Activated T-cell treated with anti-CD3 and anti-CD28 coated beads, Interleukin-2, amount 50 U/mL, for 72 hours (primary cell): ENCODE data around the gene FBXO22. TPM values are rescaled to one million over a fixed set of nuclear protein-coding genes. Genes with fewer than 3 reads are reported as not detected.

ENCODE experiments used
- ATAC-seq, 2 donors: fragments of 150-1000 bp; cut with Tn5 transposase; replicated peaks in 1 of 2; 2 replicates each; pipeline ENCODE4 v1.10.0; 2021; ENCODE audit warnings: moderate library complexity in 2 of 2, mild to moderate bottlenecking in 1 of 2
- DNase-seq, 2 donors: peaks; one replicate each; pipeline ENCODE4 v3.0.0; 2021 to 2022; ENCODE audit warnings: mixed read lengths in 1 of 2
- H3K27ac Mint-ChIP-seq: one replicate; pipeline ENCODE4 v1.8.0; 2022; ENCODE audit warnings: mild to moderate bottlenecking, moderate library complexity, mixed read lengths
- H3K27me3 Mint-ChIP-seq: one replicate; pipeline ENCODE4 v1.8.0; 2022; ENCODE audit warnings: low read depth, mixed read lengths
- H3K36me3 Mint-ChIP-seq, 2 donors: one replicate each; pipeline ENCODE4 v1.8.0; 2022; ENCODE audit warnings: mixed read lengths in 2 of 2, mild to moderate bottlenecking in 1 of 2; ENCODE audit not compliant: insufficient read depth in 2 of 2
- H3K4me1 Mint-ChIP-seq: one replicate; pipeline ENCODE4 v1.8.0; 2022; ENCODE audit warnings: low read depth, mixed read lengths
- H3K4me3 Mint-ChIP-seq, 2 donors: one replicate each; pipeline ENCODE4 v1.8.0; 2022; ENCODE audit warnings: mild to moderate bottlenecking in 2 of 2, mixed read lengths in 2 of 2, moderate library complexity in 2 of 2
- H3K9me3 Mint-ChIP-seq, 2 donors: one replicate each; pipeline ENCODE4 v1.8.0; 2022; ENCODE audit warnings: mixed read lengths in 2 of 2
- total RNA-seq, 2 donors: library from RNA; stranded (reverse); gene quantifications; one replicate each; pipeline ENCODE4 v1.2.3, GENCODE V29; 2022

The FBXO22 gene
- total RNA-seq, 2 donors from 2014 or later = 44.6 to 45.8 TPM

- no peaks in the 10 kb centered on the region for H3K9me3 Mint-ChIP-seq
Measured at GRCh38 chr15:75924576-75924975, 20.9 kb downstream of the FBXO22 start.

GRCh38 chr15:75925440-75925839 lies 21.8 kb downstream of the FBXO22 start:
- Mint-ChIP-seq H3K27me3 (no peaks in the 10 kb centered on the region), H3K36me3 (peaks cover 6 to 12% of the 10 kb centered on the region in 2 donors), H3K9me3 (no peaks in the 10 kb centered on the region), H3K27ac (peak overlapping the region; percentile 10), H3K4me1 (peaks cover 34% of the 10 kb centered on the region), H3K4me3 (no peak overlapping the region)
- DNase-seq = no peak
- ATAC-seq = no peak

More at GRCh38 chr15:75924576-75924975, 20.9 kb downstream of the FBXO22 start:
- H3K4me1 Mint-ChIP-seq = peaks cover 26% of the 10 kb centered on the region
- H3K36me3 Mint-ChIP-seq = peaks cover 6 to 16% of the 10 kb centered on the region in 2 donors
- H3K4me3 Mint-ChIP-seq = no peak overlapping the region
- no peak overlapping the region for H3K27ac Mint-ChIP-seq
- DNase-seq (no peak), ATAC-seq (no peak)
- H3K27me3 Mint-ChIP-seq = no peaks in the 10 kb centered on the region

- ATAC-seq (no peak), DNase-seq (no peak)
- Mint-ChIP-seq H3K27me3 (no peaks in the 10 kb centered on the region), H3K4me3 (no peak overlapping the region), H3K9me3 (no peaks in the 10 kb centered on the region), H3K27ac (no peak overlapping the region), H3K4me1 (peaks cover 34% of the 10 kb centered on the region), H3K36me3 (peaks cover 6 to 15% of the 10 kb centered on the region in 2 donors)
Measured at GRCh38 chr15:75926931-75927330, 23.3 kb downstream of the FBXO22 start.

- Mint-ChIP-seq H3K27me3 (no peaks in the 10 kb centered on the region), H3K27ac (no peak overlapping the region), H3K9me3 (no peaks in the 10 kb centered on the region), H3K4me3 (no peak overlapping the region), H3K36me3 (peaks cover 4 to 18% of the 10 kb centered on the region in 2 donors), H3K4me1 (peaks cover 34% of the 10 kb centered on the region)
- no peak for DNase-seq
- no peak for ATAC-seq
Measured at GRCh38 chr15:75927601-75928000, 23.9 kb downstream of the FBXO22 start.

- Mint-ChIP-seq H3K9me3 (no peaks in the 10 kb centered on the region), H3K27ac (no peak overlapping the region), H3K4me1 (peaks cover 27% of the 10 kb centered on the region), H3K4me3 (no peak overlapping the region), H3K27me3 (no peaks in the 10 kb centered on the region), H3K36me3 (peaks cover 3 to 21% of the 10 kb centered on the region in 2 donors)
- DNase-seq (no peak), ATAC-seq (no peak)
Measured at GRCh38 chr15:75928680-75929608, 25.3 kb downstream of the FBXO22 start.

- H3K4me3 Mint-ChIP-seq = no peak overlapping the region
- peaks cover 25% of the 10 kb centered on the region for H3K4me1 Mint-ChIP-seq
- DNase-seq (peak in 1 of 2 donors; percentile 10), ATAC-seq (peak in 1 of 2 donors; percentile 53)
- H3K27me3 Mint-ChIP-seq = no peaks in the 10 kb centered on the region
- peaks cover 6 to 23% of the 10 kb centered on the region in 2 donors for H3K36me3 Mint-ChIP-seq
- no peak overlapping the region for H3K27ac Mint-ChIP-seq
- no peaks in the 10 kb centered on the region for H3K9me3 Mint-ChIP-seq
Measured at GRCh38 chr15:75929799-75930565, 26.3 kb downstream of the FBXO22 start.

- Mint-ChIP-seq H3K27ac (no peak overlapping the region), H3K9me3 (no peaks in the 10 kb centered on the region), H3K36me3 (peaks cover 6 to 19% of the 10 kb centered on the region in 2 donors), H3K27me3 (no peaks in the 10 kb centered on the region), H3K4me3 (no peak overlapping the region), H3K4me1 (peaks cover 25% of the 10 kb centered on the region)
- DNase-seq = no peak
- no peak for ATAC-seq
Measured at GRCh38 chr15:75930866-75931265, 27.2 kb downstream of the FBXO22 start.

- Mint-ChIP-seq H3K36me3 (peaks cover 2 to 10% of the 10 kb centered on the region in 2 donors), H3K27me3 (peaks cover 5% of the 10 kb centered on the region), H3K4me1 (no peaks in the 10 kb centered on the region), H3K9me3 (peaks cover 0 to 7% of the 10 kb centered on the region in 2 donors), H3K4me3 (no peak overlapping the region), H3K27ac (no peak overlapping the region)
- ATAC-seq (no peak), DNase-seq (no peak)
Measured at GRCh38 chr15:75942464-75942863, 38.8 kb downstream of the FBXO22 start.

GRCh38 chr15:75943246-75943645 lies 39.6 kb downstream of the FBXO22 start:
- DNase-seq = no peak
- no peak for ATAC-seq
- Mint-ChIP-seq H3K4me1 (no peaks in the 10 kb centered on the region), H3K27ac (no peak overlapping the region), H3K4me3 (no peak overlapping the region), H3K27me3 (peaks cover 10% of the 10 kb centered on the region), H3K9me3 (peaks cover 0 to 7% of the 10 kb centered on the region in 2 donors), H3K36me3 (peaks cover 0 to 5% of the 10 kb centered on the region in 2 donors)

GRCh38 chr15:75943713-75944215 lies 40.1 kb downstream of the FBXO22 start:
- no peak overlapping the region for H3K4me3 Mint-ChIP-seq
- DNase-seq = no peak
- H3K9me3 Mint-ChIP-seq = peaks cover 0 to 4% of the 10 kb centered on the region in 2 donors
- peaks cover 10% of the 10 kb centered on the region for H3K27me3 Mint-ChIP-seq
- H3K36me3 Mint-ChIP-seq = no peaks in the 10 kb centered on the region
- H3K4me1 Mint-ChIP-seq = no peaks in the 10 kb centered on the region
- no peak overlapping the region for H3K27ac Mint-ChIP-seq
- no peak for ATAC-seq

GRCh38 chr15:75945953-75946352 lies 42.3 kb downstream of the FBXO22 start:
- peaks cover 10% of the 10 kb centered on the region for H3K27me3 Mint-ChIP-seq
- H3K27ac Mint-ChIP-seq = no peak overlapping the region
- H3K4me3 Mint-ChIP-seq = no peak overlapping the region
- H3K9me3 Mint-ChIP-seq = no peaks in the 10 kb centered on the region
- H3K4me1 Mint-ChIP-seq = no peaks in the 10 kb centered on the region
- peak in 1 of 2 donors; percentile 28 for ATAC-seq
- H3K36me3 Mint-ChIP-seq = no peaks in the 10 kb centered on the region
- no peak for DNase-seq

GRCh38 chr15:75947092-75947491 lies 43.4 kb downstream of the FBXO22 start:
- Mint-ChIP-seq H3K27ac (no peak overlapping the region), H3K36me3 (no peaks in the 10 kb centered on the region), H3K9me3 (no peaks in the 10 kb centered on the region), H3K27me3 (peaks cover 18% of the 10 kb centered on the region), H3K4me3 (no peak overlapping the region), H3K4me1 (no peaks in the 10 kb centered on the region)
- no peak for ATAC-seq
- no peak for DNase-seq

- H3K36me3 Mint-ChIP-seq = no peaks in the 10 kb centered on the region
- no peaks in the 10 kb centered on the region for H3K4me1 Mint-ChIP-seq
- ATAC-seq (no peak), DNase-seq (no peak)
- peaks cover 28% of the 10 kb centered on the region for H3K27me3 Mint-ChIP-seq
- no peak overlapping the region for H3K4me3 Mint-ChIP-seq
- no peaks in the 10 kb centered on the region for H3K9me3 Mint-ChIP-seq
- H3K27ac Mint-ChIP-seq = no peak overlapping the region
Measured at GRCh38 chr15:75948761-75949296, 45.2 kb downstream of the FBXO22 start.
